GM10266 (cell line): ENCODE data around the gene ATG10.
A peak's percentile ranks its signal among the peaks of the same experiment; 100 is the strongest.
"Not testable (repeated sequence)": the region's sequence is repeated elsewhere in the genome, so short reads cannot be mapped to it uniquely, and the experiment has no call there.

Experiments
- DNase-seq: peaks from one replicate; pipeline ENCODE4 v3.0.0; 2012; ENCODE audit errors: extremely low spot score
- CTCF ChIP-seq: IDR thresholded peaks from 2 replicates; pipeline ENCODE4 v1.5.1; 2012; ENCODE audit warnings: mild to moderate bottlenecking, low read depth; ENCODE audit not compliant: control insufficient read depth, insufficient read depth; ENCODE audit errors: missing control alignments

ATG10 gene

GRCh38 chr5:81969226-81969625 is 2.6 kb upstream of the ATG10 start:
- no peak for TF ChIP-seq CTCF
- no peak for DNase-seq

GRCh38 chr5:81969912-81970311 is 1.9 kb upstream of the ATG10 start:
- no peak for TF ChIP-seq CTCF
- no peak for DNase-seq

- DNase-seq: peak; percentile 63
- TF ChIP-seq CTCF: no peak
Observed at GRCh38 chr5:81971111-81971711, 612 bp upstream of the ATG10 start.

GRCh38 chr5:81972492-81972783 is 615 bp downstream of the ATG10 start:
- no peak for DNase-seq
- no peak for TF ChIP-seq CTCF

GRCh38 chr5:81980160-81980559 is 8.3 kb downstream of the ATG10 start:
- no peak for TF ChIP-seq CTCF
- no peak for DNase-seq

GRCh38 chr5:81980598-81981260 is 8.9 kb downstream of the ATG10 start:
- TF ChIP-seq CTCF: no peak
- DNase-seq: no peak

- not testable (repeated sequence) for DNase-seq
Observed at GRCh38 chr5:81982172-81982685, 10.4 kb downstream of the ATG10 start.

GRCh38 chr5:81983148-81983547 is 11.3 kb downstream of the ATG10 start:
- not testable (repeated sequence) for DNase-seq

- DNase-seq: not testable (repeated sequence)
Observed at GRCh38 chr5:81983563-81983962, 11.7 kb downstream of the ATG10 start.
